Activated CD4-positive, alpha-beta memory T cell treated with anti-CD3 and anti-CD28 coated beads for 36 hours (primary cell): ENCODE results near the gene CDH23. TPM values are rescaled to one million over a fixed set of nuclear protein-coding genes. Genes with fewer than 3 reads are reported as not detected.

Experiments
- CTCF ChIA-PET: fragments of 350-600 bp; sonication (Branson Sonifier 250); formaldehyde crosslinking; loops from one replicate; lab custom pipeline; 2021; ENCODE audit warnings: antibody characterized with exemption, inconsistent platforms; lab: Charles Lee
- POLR2A ChIA-PET: fragments of 350-600 bp; sonication (Branson Sonifier 250); formaldehyde crosslinking; loops from one replicate; lab custom pipeline; 2021; ENCODE audit warnings: antibody characterized with exemption; lab: Charles Lee
- DNase-seq: peaks from one replicate; pipeline ENCODE4 v3.0.0-alpha.2; 2020
- H3K27ac Mint-ChIP-seq: one replicate; pipeline ENCODE4 v1.8.0; 2021; ENCODE audit warnings: mixed read lengths
- H3K27me3 Mint-ChIP-seq: one replicate; pipeline ENCODE4 v1.8.0; 2021; ENCODE audit warnings: mixed read lengths
- H3K36me3 Mint-ChIP-seq: one replicate; pipeline ENCODE4 v1.8.0; 2021; ENCODE audit warnings: mixed read lengths
- H3K4me1 Mint-ChIP-seq: one replicate; pipeline ENCODE4 v1.8.0; 2021; ENCODE audit warnings: low read depth, mixed read lengths
- H3K4me3 Mint-ChIP-seq: one replicate; pipeline ENCODE4 v1.8.0; 2021; ENCODE audit warnings: mild to moderate bottlenecking, mixed read lengths
- H3K9me3 Mint-ChIP-seq: one replicate; pipeline ENCODE4 v1.8.0; 2021; ENCODE audit warnings: mixed read lengths
- intact Hi-C: fragments of 100-400 bp; cut with micrococcal nuclease; formaldehyde crosslinking; loops from one replicate; pipeline ENCODE4 v1.15.1; 2023
- total RNA-seq, 2 experiments: library from RNA; stranded (reverse); gene quantifications; one replicate each; pipeline ENCODE4 v1.2.3, GENCODE V29; 2021

Gene CDH23
- total RNA-seq, 2 experiments from 2014 or later = 2.6 TPM

- intact Hi-C loops = loop anchor here (10.0 kb wide), 1 partner anchor 332 kb away; no protein-coding TSS in a partner anchor
- no peak overlapping the region for H3K27ac Mint-ChIP-seq
- no peaks in the 10 kb centered on the region for H3K4me1 Mint-ChIP-seq
- H3K9me3 Mint-ChIP-seq = no peaks in the 10 kb centered on the region
- no peaks in the 10 kb centered on the region for H3K27me3 Mint-ChIP-seq
- no peak for DNase-seq
- POLR2A ChIA-PET = no interaction called here
- no peak overlapping the region for H3K4me3 Mint-ChIP-seq
- H3K36me3 Mint-ChIP-seq = peaks cover 24% of the 10 kb centered on the region
- CTCF ChIA-PET = interaction anchor here (1.9 to 2.1 kb wide), 2 partner anchors 120 to 232 kb away, joined by 4 read pairs; no protein-coding TSS in a partner anchor
Observed at GRCh38 chr10:71816421-71816851, 419.7 kb downstream of the CDH23 start.

- H3K4me3 Mint-ChIP-seq = no peak overlapping the region
- H3K36me3 Mint-ChIP-seq = peaks cover 28% of the 10 kb centered on the region
- H3K27me3 Mint-ChIP-seq = no peaks in the 10 kb centered on the region
- H3K27ac Mint-ChIP-seq = no peak overlapping the region
- intact Hi-C loops = loop anchor here (10.0 kb wide), 1 partner anchor 332 kb away; no protein-coding TSS in a partner anchor
- no peak for DNase-seq
- no peaks in the 10 kb centered on the region for H3K9me3 Mint-ChIP-seq
- peaks cover 5% of the 10 kb centered on the region for H3K4me1 Mint-ChIP-seq
- ChIA-PET POLR2A (no interaction called here), CTCF (interaction anchor here (0.9 to 2.1 kb wide), 4 partner anchors 79 to 232 kb away, joined by 3 to 4 read pairs (median 4); no protein-coding TSS in a partner anchor)
Observed at GRCh38 chr10:71816936-71817618, 420.4 kb downstream of the CDH23 start.

GRCh38 chr10:71817831-71818655, 421.3 kb downstream of the CDH23 start:
- no peaks in the 10 kb centered on the region for H3K9me3 Mint-ChIP-seq
- H3K4me3 Mint-ChIP-seq = no peak overlapping the region
- DNase-seq = no peak
- H3K27ac Mint-ChIP-seq = no peak overlapping the region
- peaks cover 11% of the 10 kb centered on the region for H3K4me1 Mint-ChIP-seq
- intact Hi-C loops = loop anchor here (10.0 kb wide), 1 partner anchor 333 kb away; no protein-coding TSS in a partner anchor
- POLR2A ChIA-PET = no interaction called here
- peaks cover 28% of the 10 kb centered on the region for H3K36me3 Mint-ChIP-seq
- CTCF ChIA-PET = interaction anchor here (0.9 to 1.0 kb wide), 2 partner anchors 78 to 120 kb away, joined by 3 to 4 read pairs; no protein-coding TSS in a partner anchor
- H3K27me3 Mint-ChIP-seq = no peaks in the 10 kb centered on the region

GRCh38 chr10:71818674-71819260, 422.0 kb downstream of the CDH23 start:
- Mint-ChIP-seq H3K27ac (no peak overlapping the region), H3K36me3 (peaks cover 28% of the 10 kb centered on the region), H3K27me3 (no peaks in the 10 kb centered on the region), H3K4me3 (no peak overlapping the region), H3K4me1 (peaks cover 11% of the 10 kb centered on the region), H3K9me3 (no peaks in the 10 kb centered on the region)
- intact Hi-C loops = loop anchor here (10.0 kb wide), 1 partner anchor 334 kb away; no protein-coding TSS in a partner anchor
- no peak for DNase-seq
- ChIA-PET POLR2A (no interaction called here), CTCF (interaction anchor here (1.9 kb wide), 1 partner anchor 78 kb away, joined by 4 read pairs; no protein-coding TSS in a partner anchor)

- DNase-seq = no peak
- H3K4me1 Mint-ChIP-seq = peaks cover 11% of the 10 kb centered on the region
- H3K27ac Mint-ChIP-seq = no peak overlapping the region
- peaks cover 28% of the 10 kb centered on the region for H3K36me3 Mint-ChIP-seq
- no peaks in the 10 kb centered on the region for H3K9me3 Mint-ChIP-seq
- intact Hi-C loops = loop anchor here (10.0 kb wide), 1 partner anchor 335 kb away; no protein-coding TSS in a partner anchor
- H3K27me3 Mint-ChIP-seq = no peaks in the 10 kb centered on the region
- no peak overlapping the region for H3K4me3 Mint-ChIP-seq
- POLR2A ChIA-PET = no interaction called here
- CTCF ChIA-PET = interaction anchor here (1.9 kb wide), 1 partner anchor 77 kb away, joined by 4 read pairs; no protein-coding TSS in a partner anchor
Observed at GRCh38 chr10:71819441-71819861, 422.7 kb downstream of the CDH23 start.

- Mint-ChIP-seq H3K4me1 (peaks cover 11% of the 10 kb centered on the region), H3K27ac (no peak overlapping the region), H3K36me3 (peaks cover 28% of the 10 kb centered on the region), H3K4me3 (no peak overlapping the region), H3K27me3 (no peaks in the 10 kb centered on the region), H3K9me3 (no peaks in the 10 kb centered on the region)
- ChIA-PET CTCF (interaction anchor here (1.9 kb wide), 1 partner anchor 76 kb away, joined by 4 read pairs; no protein-coding TSS in a partner anchor), POLR2A (no interaction called here)
- intact Hi-C loops = loop anchor here (10.0 kb wide), 1 partner anchor 335 kb away; no protein-coding TSS in a partner anchor
- no peak for DNase-seq
Observed at GRCh38 chr10:71819985-71820384, 423.3 kb downstream of the CDH23 start.

- DNase-seq = no peak
- POLR2A ChIA-PET = no interaction called here
- Mint-ChIP-seq H3K36me3 (peaks cover 28% of the 10 kb centered on the region), H3K4me1 (peaks cover 11% of the 10 kb centered on the region), H3K4me3 (no peak overlapping the region), H3K27me3 (no peaks in the 10 kb centered on the region), H3K27ac (peak overlapping the region; percentile 36), H3K9me3 (no peaks in the 10 kb centered on the region)
- intact Hi-C loops = no loop called here
- CTCF ChIA-PET = interaction anchor here (0.5 kb wide), 1 partner anchor 12 kb away, joined by 3 read pairs; no protein-coding TSS in a partner anchor
Observed at GRCh38 chr10:71820966-71821365, 424.2 kb downstream of the CDH23 start.

- DNase-seq = peak; percentile 23
- POLR2A ChIA-PET = no interaction called here
Observed at GRCh38 chr10:71821909-71822763, 425.4 kb downstream of the CDH23 start.

GRCh38 chr10:71823356-71823755, 426.6 kb downstream of the CDH23 start:
- DNase-seq = no peak
- H3K9me3 Mint-ChIP-seq = no peaks in the 10 kb centered on the region
- H3K36me3 Mint-ChIP-seq = peaks cover 25% of the 10 kb centered on the region
- H3K27ac Mint-ChIP-seq = no peak overlapping the region
- no peak overlapping the region for H3K4me3 Mint-ChIP-seq
- H3K27me3 Mint-ChIP-seq = no peaks in the 10 kb centered on the region
- CTCF ChIA-PET = no interaction called here
- POLR2A ChIA-PET = no interaction called here
- peaks cover 11% of the 10 kb centered on the region for H3K4me1 Mint-ChIP-seq
- intact Hi-C loops = no loop called here

More at GRCh38 chr10:71821909-71822763, 425.4 kb downstream of the CDH23 start:
- H3K36me3 Mint-ChIP-seq = peaks cover 28% of the 10 kb centered on the region
- CTCF ChIA-PET = interaction anchor here (0.7 to 1.1 kb wide), 3 partner anchors 10 to 227 kb away, joined by 3 to 5 read pairs (median 4); no protein-coding TSS in a partner anchor
- no peaks in the 10 kb centered on the region for H3K9me3 Mint-ChIP-seq
- H3K27me3 Mint-ChIP-seq = no peaks in the 10 kb centered on the region
- H3K4me3 Mint-ChIP-seq = no peak overlapping the region
- H3K27ac Mint-ChIP-seq = peak overlapping the region; percentile 13
- peaks cover 11% of the 10 kb centered on the region for H3K4me1 Mint-ChIP-seq
- intact Hi-C loops = no loop called here

GRCh38 chr10:71824333-71824732, 427.6 kb downstream of the CDH23 start:
- ChIA-PET POLR2A (no interaction called here), CTCF (no interaction called here)
- Mint-ChIP-seq H3K4me1 (peaks cover 11% of the 10 kb centered on the region), H3K27me3 (no peaks in the 10 kb centered on the region), H3K9me3 (no peaks in the 10 kb centered on the region), H3K4me3 (no peak overlapping the region), H3K27ac (no peak overlapping the region), H3K36me3 (peaks cover 29% of the 10 kb centered on the region)
- intact Hi-C loops = no loop called here
- DNase-seq = no peak

GRCh38 chr10:71825217-71825616, 428.5 kb downstream of the CDH23 start:
- no peak overlapping the region for H3K4me3 Mint-ChIP-seq
- ChIA-PET CTCF (no interaction called here), POLR2A (no interaction called here)
- peaks cover 11% of the 10 kb centered on the region for H3K4me1 Mint-ChIP-seq
- no peaks in the 10 kb centered on the region for H3K27me3 Mint-ChIP-seq
- intact Hi-C loops = no loop called here
- peaks cover 28% of the 10 kb centered on the region for H3K36me3 Mint-ChIP-seq
- DNase-seq = no peak
- H3K9me3 Mint-ChIP-seq = no peaks in the 10 kb centered on the region
- H3K27ac Mint-ChIP-seq = no peak overlapping the region
